K562 (cell line): Measurements from ENCODE around the gene RUNDC1. TPM values are rescaled to one million over a fixed set of nuclear protein-coding genes. Genes with fewer than 3 reads are reported as not detected.

Source experiments
- ETS2 ChIP-seq: IDR thresholded peaks from 2 replicates; pipeline ENCODE4 v1.6.1; 2016; ENCODE audit warnings: borderline replicate concordance, missing genetic modification characterization, mild to moderate bottlenecking, moderate library complexity, missing compliant biosample characterization; ENCODE audit not compliant: poor library complexity, severe bottlenecking
- HES1 ChIP-seq: fragments of 450-650 bp; IDR thresholded peaks from 2 replicates; pipeline ENCODE4 v1.6.1; 2016; ENCODE audit warnings: low read depth, mild to moderate bottlenecking, moderate library complexity
- HNRNPK ChIP-seq: fragments of 200-400 bp; formaldehyde crosslinking; IDR thresholded peaks from one replicate; pipeline ENCODE4 v1.6.1; 2018; ENCODE audit warnings: mild to moderate bottlenecking, low read depth, low read length; ENCODE audit not compliant: poor library complexity, severe bottlenecking
- RAD51 ChIP-seq: fragments of 450-650 bp; IDR thresholded peaks from 2 replicates; pipeline ENCODE4 v1.7.1; 2016; ENCODE audit warnings: low read depth, mild to moderate bottlenecking, borderline replicate concordance
- RNF219 ChIP-seq: fragments of 250-450 bp; sonication (Bioruptor Pico); IDR thresholded peaks from 2 replicates; pipeline ENCODE4 v1.5.0; 2022; ENCODE audit warnings: mild to moderate bottlenecking
- SRF ChIP-seq, 2 experiments: fragments of 250-450, 450-650 bp in 1 of 2; sonication (Bioruptor Pico) in 1 of 2; sonication (generic) in 1 of 2; formaldehyde crosslinking; IDR thresholded peaks; 2 replicates each; pipeline versions ENCODE4 v1.5.0 to v1.5.1; 2020 to 2022; ENCODE audit warnings: mild to moderate bottlenecking in 1 of 2, missing genetic modification reagents in 1 of 2
- STAT5A ChIP-seq: IDR thresholded peaks from 2 replicates; pipeline ENCODE4 v1.6.1; 2012; ENCODE audit warnings: low read length, inconsistent platforms, borderline replicate concordance
- TSC22D4 ChIP-seq: fragments of 450-650 bp; IDR thresholded peaks from 2 replicates; pipeline ENCODE4 v1.6.1; 2016; ENCODE audit warnings: missing genetic modification characterization, missing biosample characterization, control low read depth
- ZNF175 ChIP-seq: fragments of 200-800 bp; sonication (Bioruptor generic); IDR thresholded peaks from 2 replicates; pipeline ENCODE4 v1.6.1; 2016; ENCODE audit warnings: low read depth, mild to moderate bottlenecking, missing genetic modification characterization, missing compliant biosample characterization
- ZNF561 ChIP-seq: fragments of 450-650 bp; formaldehyde crosslinking; conservative IDR thresholded peaks from 2 replicates; pipeline ENCODE4 v1.4.0; 2020; ENCODE audit warnings: mild to moderate bottlenecking, moderate library complexity
- ZNF592 ChIP-seq: fragments of 450-650 bp; IDR thresholded peaks from 2 replicates; pipeline ENCODE4 v1.6.1; 2017; ENCODE audit warnings: antibody characterized with exemption, mild to moderate bottlenecking
- polyA plus RNA-seq, 8 experiments: library from polyadenylated mRNA; depleted of rRNA in 4 of 8; stranded (reverse) in 5 of 8; unstranded in 3 of 8; fragments of >200 nt; fragmentation: Nextera tagmentation in 2 of 8; fragmentation: Illumina TruSeq in 1 of 8; extraction: Ambion mirVana in 2 of 8; extraction: Trizol in 1 of 8; gene quantifications; 2 replicates each; pipeline versions ENCODE4 v1.2.1 to v1.2.3, GENCODE V29; 2011 to 2014; ENCODE audit warnings: inconsistent platforms in 1 of 8, missing spikeins in 1 of 8
- total RNA-seq, 7 experiments: library from RNA; depleted of rRNA in 6 of 7; stranded (reverse); fragments of >200 nt in 6 of 7; fragmentation: Illumina TruSeq in 2 of 7; extraction: Trizol in 2 of 7; gene quantifications; 2 replicates each; pipeline versions ENCODE4 v1.2.1 to v1.2.3, GENCODE V29; 2011 to 2021; ENCODE audit warnings: low replicate concordance in 1 of 7
- TF ChIP-seq, protein P1 (sequence below): sonication (generic); formaldehyde crosslinking; IDR thresholded peaks from 2 replicates; pipeline ENCODE4 v1.8.1; 2022; ENCODE audit warnings: missing genetic modification reagents
- TF ChIP-seq, protein P2 (sequence below): fragments of 250-450 bp; sonication (Bioruptor Pico); IDR thresholded peaks from 2 replicates; pipeline ENCODE4 v1.8.0; 2021; ENCODE audit warnings: moderate library complexity, mild to moderate bottlenecking, inconsistent platforms

The RUNDC1 gene
- total and polyA plus RNA-seq, 9 of the 15 experiments (the other 6 are each of a cell fraction or from before 2014, with no cell fraction given), result 3.4 to 12.6 (median 9.4) TPM

- TF ChIP-seq ZNF592 (peak; percentile 91), SRF (CRISPR knock-in tag; IDR thresholded peaks at IDR 0.05) (peak; percentile 90 to 98), RAD51 (no peak), STAT5A (no peak), ZNF561 (CRISPR knock-in tag) (no peak), HNRNPK (no peak), HES1 (no peak), TSC22D4 (tag) (no peak), ETS2 (tag) (no peak), ZNF175 (CRISPR knock-in tag) (no peak), RNF219 (no peak)
- TF ChIP-seq, protein P1, sequence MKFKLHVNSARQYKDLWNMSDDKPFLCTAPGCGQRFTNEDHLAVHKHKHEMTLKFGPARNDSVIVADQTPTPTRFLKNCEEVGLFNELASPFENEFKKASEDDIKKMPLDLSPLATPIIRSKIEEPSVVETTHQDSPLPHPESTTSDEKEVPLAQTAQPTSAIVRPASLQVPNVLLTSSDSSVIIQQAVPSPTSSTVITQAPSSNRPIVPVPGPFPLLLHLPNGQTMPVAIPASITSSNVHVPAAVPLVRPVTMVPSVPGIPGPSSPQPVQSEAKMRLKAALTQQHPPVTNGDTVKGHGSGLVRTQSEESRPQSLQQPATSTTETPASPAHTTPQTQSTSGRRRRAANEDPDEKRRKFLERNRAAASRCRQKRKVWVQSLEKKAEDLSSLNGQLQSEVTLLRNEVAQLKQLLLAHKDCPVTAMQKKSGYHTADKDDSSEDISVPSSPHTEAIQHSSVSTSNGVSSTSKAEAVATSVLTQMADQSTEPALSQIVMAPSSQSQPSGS, result no peak
- TF ChIP-seq, protein P2, sequence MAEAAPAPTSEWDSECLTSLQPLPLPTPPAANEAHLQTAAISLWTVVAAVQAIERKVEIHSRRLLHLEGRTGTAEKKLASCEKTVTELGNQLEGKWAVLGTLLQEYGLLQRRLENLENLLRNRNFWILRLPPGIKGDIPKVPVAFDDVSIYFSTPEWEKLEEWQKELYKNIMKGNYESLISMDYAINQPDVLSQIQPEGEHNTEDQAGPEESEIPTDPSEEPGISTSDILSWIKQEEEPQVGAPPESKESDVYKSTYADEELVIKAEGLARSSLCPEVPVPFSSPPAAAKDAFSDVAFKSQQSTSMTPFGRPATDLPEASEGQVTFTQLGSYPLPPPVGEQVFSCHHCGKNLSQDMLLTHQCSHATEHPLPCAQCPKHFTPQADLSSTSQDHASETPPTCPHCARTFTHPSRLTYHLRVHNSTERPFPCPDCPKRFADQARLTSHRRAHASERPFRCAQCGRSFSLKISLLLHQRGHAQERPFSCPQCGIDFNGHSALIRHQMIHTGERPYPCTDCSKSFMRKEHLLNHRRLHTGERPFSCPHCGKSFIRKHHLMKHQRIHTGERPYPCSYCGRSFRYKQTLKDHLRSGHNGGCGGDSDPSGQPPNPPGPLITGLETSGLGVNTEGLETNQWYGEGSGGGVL, result no peak
Measured at GRCh38 chr17:42979511-42980273, 673 bp upstream of the RUNDC1 start, which contains the start of gene PTGES3L (continued).
